ENCODE measurements around the gene USP7.
"Not testable (repeated sequence)": the region's sequence is repeated elsewhere in the genome, so short reads cannot be mapped to it uniquely, and the experiment has no call there.

The USP7 gene

DNA sequence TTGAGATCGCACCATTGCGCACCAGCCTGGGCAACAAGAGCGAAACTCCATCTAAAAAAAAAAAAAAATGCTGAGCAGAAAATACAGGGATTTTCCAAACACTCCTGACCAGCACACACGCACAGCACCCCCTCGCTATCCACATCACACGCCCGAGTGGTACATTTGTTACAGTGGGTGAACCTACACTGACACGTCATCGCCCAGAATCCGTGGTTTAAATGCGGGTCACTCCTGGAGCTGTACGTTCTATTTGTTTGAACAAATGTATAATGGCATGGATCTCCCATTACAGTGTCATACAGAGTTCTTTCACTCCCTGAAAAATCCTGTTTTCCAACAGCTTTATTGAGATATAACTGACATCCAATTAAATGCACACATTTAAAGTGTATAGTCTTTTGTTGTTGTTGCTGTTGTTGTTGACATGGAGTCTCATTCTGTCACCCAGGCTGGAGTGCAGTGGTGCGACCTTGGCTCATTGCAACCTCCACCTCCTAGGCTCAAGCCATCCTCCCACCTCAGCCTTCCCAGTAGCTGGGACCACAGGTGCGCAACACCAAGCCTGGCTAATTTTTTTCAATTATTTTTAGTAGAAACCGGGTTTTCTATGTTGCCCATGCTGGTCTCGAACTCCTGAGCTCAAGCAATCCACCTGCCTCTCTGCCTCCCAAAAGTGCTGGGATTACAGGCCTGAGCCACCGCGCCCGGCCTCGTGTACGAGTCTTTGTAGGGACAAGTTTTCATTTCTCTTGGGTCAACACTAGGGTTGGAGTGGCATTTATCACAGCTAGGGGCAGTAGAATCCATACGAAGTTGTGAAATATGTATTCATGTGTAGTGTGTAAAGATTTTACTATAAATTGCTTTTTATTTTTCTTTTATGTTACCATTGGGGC, 90.5 kb downstream of the USP7 start:
- Histone ChIP-seq H3K4me3 (IDR thresholded peaks at IDR 0.05; ENCODE audit: insufficient read depth, low read depth, low read length) (no peak overlapping the region), H3K79me2 (ENCODE audit: insufficient read depth, low read depth) (no peaks in the 10 kb centered on the region), H3K4me1 (ENCODE audit: low read depth, poor library complexity, severe bottlenecking) (peaks cover 5% of the 10 kb centered on the region), H4K20me1 (ENCODE audit: insufficient read depth) (no peaks in the 10 kb centered on the region), H3K4me2 (no peak overlapping the region), H3K36me3 (ENCODE audit: insufficient read depth) (no peaks in the 10 kb centered on the region), H3K9ac (no peak overlapping the region), H3K27me3 (ENCODE audit: insufficient read depth, low read depth) (no peaks in the 10 kb centered on the region), H3K27ac (no peak overlapping the region), H2AFZ (ENCODE audit: low read depth) (no peak overlapping the region)
- TF ChIP-seq, protein P1, sequence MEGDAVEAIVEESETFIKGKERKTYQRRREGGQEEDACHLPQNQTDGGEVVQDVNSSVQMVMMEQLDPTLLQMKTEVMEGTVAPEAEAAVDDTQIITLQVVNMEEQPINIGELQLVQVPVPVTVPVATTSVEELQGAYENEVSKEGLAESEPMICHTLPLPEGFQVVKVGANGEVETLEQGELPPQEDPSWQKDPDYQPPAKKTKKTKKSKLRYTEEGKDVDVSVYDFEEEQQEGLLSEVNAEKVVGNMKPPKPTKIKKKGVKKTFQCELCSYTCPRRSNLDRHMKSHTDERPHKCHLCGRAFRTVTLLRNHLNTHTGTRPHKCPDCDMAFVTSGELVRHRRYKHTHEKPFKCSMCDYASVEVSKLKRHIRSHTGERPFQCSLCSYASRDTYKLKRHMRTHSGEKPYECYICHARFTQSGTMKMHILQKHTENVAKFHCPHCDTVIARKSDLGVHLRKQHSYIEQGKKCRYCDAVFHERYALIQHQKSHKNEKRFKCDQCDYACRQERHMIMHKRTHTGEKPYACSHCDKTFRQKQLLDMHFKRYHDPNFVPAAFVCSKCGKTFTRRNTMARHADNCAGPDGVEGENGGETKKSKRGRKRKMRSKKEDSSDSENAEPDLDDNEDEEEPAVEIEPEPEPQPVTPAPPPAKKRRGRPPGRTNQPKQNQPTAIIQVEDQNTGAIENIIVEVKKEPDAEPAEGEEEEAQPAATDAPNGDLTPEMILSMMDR (conservative IDR thresholded peaks at IDR 0.05; ENCODE audit: low read depth, low read length), result peak; percentile 22; the same call in 1 of the 2 replicates

DNA sequence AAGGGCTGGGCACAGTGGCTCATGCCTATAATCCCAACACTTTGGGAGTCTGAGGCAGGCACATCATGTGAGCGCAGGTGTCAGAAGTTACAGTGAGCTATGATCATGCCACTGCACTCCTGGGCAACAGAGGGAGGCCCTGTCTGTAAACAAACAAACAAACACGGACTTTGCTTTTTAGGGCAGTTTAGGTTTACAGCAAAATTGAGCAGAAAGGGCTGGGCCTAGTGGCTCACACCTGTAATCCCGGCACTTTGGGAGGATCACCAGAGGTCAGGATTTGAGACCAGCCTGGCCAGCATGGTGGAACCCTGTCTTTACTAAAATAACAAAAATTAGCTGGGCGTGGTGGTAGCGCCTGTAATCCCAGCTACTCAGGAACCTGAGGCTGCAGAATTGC, 91.6 kb downstream of the USP7 start:
- no peaks in the 10 kb centered on the region for H3K36me3 ChIP-seq (ENCODE audit: insufficient read depth)
- no peak overlapping the region for H2AFZ ChIP-seq (ENCODE audit: low read depth)
- H4K20me1 ChIP-seq (ENCODE audit: insufficient read depth), result no peaks in the 10 kb centered on the region
- no peak overlapping the region for H3K4me2 ChIP-seq
- peaks cover 9% of the 10 kb centered on the region for H3K4me1 ChIP-seq (ENCODE audit: low read depth, poor library complexity, severe bottlenecking)
- H3K27me3 ChIP-seq (ENCODE audit: insufficient read depth, low read depth), result no peaks in the 10 kb centered on the region
- no peak overlapping the region for H3K27ac ChIP-seq
- no peak overlapping the region for H3K4me3 ChIP-seq (IDR thresholded peaks at IDR 0.05; ENCODE audit: insufficient read depth, low read depth, low read length)
- H3K79me2 ChIP-seq (ENCODE audit: insufficient read depth, low read depth), result peaks cover 10% of the 10 kb centered on the region
- TF ChIP-seq, protein P1 (conservative IDR thresholded peaks at IDR 0.05; ENCODE audit: low read depth, low read length), result no peak
- H3K9ac ChIP-seq, result no peak overlapping the region

DNA sequence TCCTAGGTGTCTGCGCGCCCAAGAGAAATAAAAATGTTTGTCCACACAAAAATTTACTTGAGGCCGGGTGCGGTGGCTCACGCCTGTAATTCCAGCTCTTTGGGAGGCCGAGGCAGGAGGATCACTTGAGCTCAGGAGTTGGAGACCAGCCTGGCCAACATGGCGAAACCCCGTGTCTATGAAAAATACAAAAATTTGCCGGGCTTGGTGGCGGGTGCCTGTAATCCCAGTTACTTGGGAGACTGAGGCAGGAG, 93.8 kb downstream of the USP7 start:
- Histone ChIP-seq H3K4me2 (peak overlapping the region; percentile 77; the same call in 1 of the 2 replicates), H3K4me1 (ENCODE audit: low read depth, poor library complexity, severe bottlenecking) (peaks cover 16% of the 10 kb centered on the region), H2AFZ (ENCODE audit: low read depth) (peak overlapping the region; percentile 83; the same call in 1 of the 2 replicates), H3K79me2 (ENCODE audit: insufficient read depth, low read depth) (peaks cover 32% of the 10 kb centered on the region)
- H3K4me3 ChIP-seq (IDR thresholded peaks at IDR 0.05; ENCODE audit: insufficient read depth, low read depth, low read length); H3K27ac ChIP-seq; H3K27me3 ChIP-seq (ENCODE audit: insufficient read depth, low read depth); H3K36me3 ChIP-seq (ENCODE audit: insufficient read depth); H4K20me1 ChIP-seq (ENCODE audit: insufficient read depth); H3K9ac ChIP-seq: not testable (repeated sequence)

DNA sequence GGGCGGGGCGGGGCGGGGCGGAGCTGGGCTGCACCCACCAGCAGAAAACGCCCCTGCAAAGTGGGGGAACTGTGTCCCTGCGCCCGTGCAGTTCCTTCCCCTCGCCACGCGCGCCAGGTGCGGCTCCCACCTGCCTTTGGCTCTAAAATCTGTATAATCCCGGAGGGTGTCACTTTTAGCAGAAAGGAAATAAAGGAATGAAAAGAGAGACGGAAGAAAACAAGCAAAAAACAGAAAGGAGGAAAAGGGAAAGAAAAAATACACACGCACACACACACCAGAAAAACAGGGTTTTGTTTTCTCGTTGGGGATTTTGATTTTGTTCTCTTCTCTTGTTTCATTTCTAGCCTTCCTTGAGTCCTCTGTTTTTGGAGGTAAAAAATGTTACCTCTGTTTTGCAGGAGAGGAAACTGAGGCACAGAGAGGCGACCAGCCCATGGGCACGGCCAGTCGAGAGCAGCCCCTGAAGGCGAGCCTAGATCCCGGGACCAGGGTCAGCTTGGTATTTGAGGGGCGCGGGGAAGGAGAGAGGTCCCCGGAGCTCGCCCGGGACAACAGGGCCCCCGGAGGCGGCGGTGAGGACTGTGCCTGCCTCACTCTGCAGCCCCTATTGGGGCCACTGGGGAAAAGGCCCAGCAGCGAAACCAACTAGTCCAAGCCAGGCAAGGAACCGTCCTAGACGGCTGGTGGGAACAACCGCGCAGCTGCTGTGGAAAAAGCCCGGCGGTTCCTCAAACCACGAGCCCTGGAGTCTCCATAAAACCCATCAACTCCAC, 94.3 kb downstream of the USP7 start:
- H3K4me2 ChIP-seq, result peak overlapping the region; percentile 77
- peaks cover 18% of the 10 kb centered on the region for H3K4me1 ChIP-seq (ENCODE audit: low read depth, poor library complexity, severe bottlenecking)
- H3K27ac ChIP-seq, result peak overlapping the region; percentile 23; the same call in 1 of the 2 replicates

More for the DNA sequence above, 94.3 kb downstream of the USP7 start:
- H3K36me3 ChIP-seq (ENCODE audit: insufficient read depth), result no peaks in the 10 kb centered on the region
- H3K79me2 ChIP-seq (ENCODE audit: insufficient read depth, low read depth), result peaks cover 37% of the 10 kb centered on the region
- no peaks in the 10 kb centered on the region for H3K27me3 ChIP-seq (ENCODE audit: insufficient read depth, low read depth)
- peak overlapping the region; percentile 25; the same call in 1 of the 2 replicates for H3K9ac ChIP-seq
- 0 out of 2 replicates have a peak, but pooled peaks cover under 1% of the 10 kb centered on the region for H4K20me1 ChIP-seq (ENCODE audit: insufficient read depth)
- H2AFZ ChIP-seq (ENCODE audit: low read depth), result peak overlapping the region; percentile 83
- no peak overlapping the region for H3K4me3 ChIP-seq (IDR thresholded peaks at IDR 0.05; ENCODE audit: insufficient read depth, low read depth, low read length)
- TF ChIP-seq, protein P1 (conservative IDR thresholded peaks at IDR 0.05; ENCODE audit: low read depth, low read length), result no peak
